Upper lobe of left lung (tissue), 6 donors: ENCODE data around the gene PDPK1. TPM values are rescaled to one million over a fixed set of nuclear protein-coding genes. Genes with fewer than 3 reads are reported as not detected.
"Not testable (repeated sequence)": the region's sequence is repeated elsewhere in the genome, so short reads cannot be mapped to it uniquely, and the experiment has no call there.

ENCODE experiments used
- ATAC-seq, 2 donors: fragments of 200-7000 bp; cut with Tn5 transposase; one replicate each; pipeline ENCODE4 v1.9.1; 2022; ENCODE audit warnings: mild to moderate bottlenecking in 2 of 2, moderate library complexity in 2 of 2; ENCODE audit not compliant: low FRiP score in 2 of 2
- DNase-seq, 2 donors: peaks; one replicate each; pipeline ENCODE4 v3.0.0-alpha.2; 2019 to 2020
- H3K27ac ChIP-seq, 4 donors: fragments of 200-600 bp; sonication (generic); one replicate each; pipeline ENCODE4 v1.5.1; 2016 to 2019
- H3K27me3 ChIP-seq, 4 donors: fragments of 200-600 bp; sonication (generic); one replicate each; pipeline ENCODE4 v1.5.1; 2017 to 2019
- H3K36me3 ChIP-seq, 4 donors: fragments of 200-600 bp; sonication (generic); one replicate each; pipeline ENCODE4 v1.5.1; 2016 to 2019
- H3K4me1 ChIP-seq, 4 donors: fragments of 200-600 bp; sonication (generic); one replicate each; pipeline ENCODE4 v1.5.1; 2018 to 2019
- H3K4me3 ChIP-seq, 4 donors: fragments of 200-600 bp; sonication (generic); one replicate each; pipeline ENCODE4 v1.5.1; 2017 to 2019; ENCODE audit warnings: mild to moderate bottlenecking in 2 of 4, moderate library complexity in 1 of 4
- H3K9me3 ChIP-seq, 4 donors: fragments of 200-600 bp; sonication (generic); one replicate each; pipeline ENCODE4 v1.5.1; 2018 to 2019
- CTCF ChIP-seq, 6 experiments: fragments of 450-650 bp in 4 of 6; fragments of 200-600 bp in 2 of 6; sonication (generic) in 2 of 6; IDR thresholded peaks; one replicate each; pipeline ENCODE4 v1.5.1; 2016 to 2019; ENCODE audit warnings: antibody characterized with exemption in 6 of 6
- whole genome bisulfite sequencing, 2 donors: methylation state at CpG; one replicate each; pipeline ENCODE4 v1.1.5; 2017 to 2018; 5-methylcytosine and 5-hydroxymethylcytosine counted together
- total RNA-seq, 6 donors: library from RNA; depleted of rRNA in 4 of 6; stranded (reverse); fragments of >200 nt in 4 of 6; gene quantifications; one replicate each; pipeline versions ENCODE4 v1.1.0 to v1.2.1, GENCODE V29; 2016 to 2021
- donor health status: DM: no; HTN: no; CAD: no; lungs with moderate emphysema.
- donor health status: DM: no; HTN: yes; CAD: no; lungs with severe emphysema.

Gene PDPK1
- total RNA-seq, 6 donors from 2014 or later = 39.4 to 83.1 (median 67.2) TPM

GRCh38 chr16:2554709-2555425 is 17.0 kb downstream of the PDPK1 start:
- not testable (repeated sequence) for H3K27me3 ChIP-seq, DNase-seq, H3K4me3 ChIP-seq, H3K36me3 ChIP-seq, H3K4me1 ChIP-seq, H3K27ac ChIP-seq, H3K9me3 ChIP-seq
- WGBS, 2 donors = no CpG with 5 or more reads among the region's 13 CpGs
- ATAC-seq = peak in 1 of 2 donors; percentile 66

GRCh38 chr16:2557150-2557549 is 19.3 kb downstream of the PDPK1 start:
- H3K27ac ChIP-seq, H3K27me3 ChIP-seq, H3K4me3 ChIP-seq, H3K36me3 ChIP-seq, H3K9me3 ChIP-seq, ATAC-seq, H3K4me1 ChIP-seq, DNase-seq: not testable (repeated sequence)
- WGBS, 2 donors = no CpG with 5 or more reads among the region's 15 CpGs

DNA sequence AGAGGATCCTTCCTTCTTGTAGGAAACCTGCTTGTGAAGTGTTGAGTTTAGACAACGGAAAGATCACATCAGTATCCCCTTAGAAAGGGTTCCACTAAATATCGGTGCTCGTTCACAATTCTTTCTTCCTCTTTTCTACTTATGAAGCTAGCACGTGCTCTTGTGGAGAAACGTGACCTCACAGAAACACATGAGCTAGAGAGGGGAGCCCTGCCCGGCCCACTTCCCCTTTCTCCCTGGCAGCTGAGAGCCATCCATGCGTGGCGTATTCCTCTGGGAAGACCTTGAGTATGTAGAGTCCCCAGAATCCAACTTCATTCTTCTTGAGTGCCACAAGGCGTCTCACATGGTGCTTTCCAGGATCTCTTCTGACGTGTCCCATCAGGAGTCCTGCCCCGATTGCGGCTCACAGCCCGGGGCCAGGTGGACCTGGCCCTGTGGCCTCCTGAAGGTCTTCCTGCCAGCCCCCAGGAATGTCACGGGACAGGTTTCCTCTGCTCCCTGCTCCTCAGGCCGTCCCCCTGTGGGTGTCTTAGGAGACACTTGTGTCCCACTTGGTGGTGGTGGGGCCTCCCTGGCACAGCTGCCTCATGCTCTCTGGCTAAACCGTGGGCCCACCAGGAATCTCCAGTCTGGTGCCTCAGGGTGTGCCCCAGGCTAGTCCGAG is 22.4 kb downstream of the PDPK1 start:
- ATAC-seq = peak; percentile 66 to 84
- not testable (repeated sequence) for H3K27me3 ChIP-seq, DNase-seq, H3K36me3 ChIP-seq, H3K4me3 ChIP-seq, H3K9me3 ChIP-seq, H3K27ac ChIP-seq, H3K4me1 ChIP-seq
- WGBS, 2 donors = 58 to 67% methylated on average over 8 to 10 of the region's 17 CpGs

DNA sequence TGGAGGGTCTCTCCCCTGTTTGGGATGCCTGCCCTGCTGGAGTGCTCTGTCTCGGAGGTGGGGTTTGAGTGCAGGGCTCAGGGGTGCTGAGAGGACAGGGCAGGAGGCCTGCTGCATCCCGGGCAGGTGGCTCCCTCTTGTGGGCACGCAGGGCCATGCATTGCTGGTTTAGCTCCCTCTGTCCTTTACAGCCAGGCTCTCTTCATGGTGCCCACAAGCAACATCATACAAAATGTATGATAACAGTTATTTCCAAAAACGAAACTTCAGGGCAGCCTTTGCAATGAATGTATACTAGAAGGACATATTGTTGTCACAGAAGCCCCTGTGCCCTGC is 22.9 kb downstream of the PDPK1 start:
- TF ChIP-seq CTCF (IDR thresholded peaks at IDR 0.05) = peak in 2 of 6 experiments; percentile 29 to 33
- DNase-seq = peak; percentile 79 to 83
- not testable (repeated sequence) for H3K27me3 ChIP-seq, H3K27ac ChIP-seq, H3K9me3 ChIP-seq, H3K4me3 ChIP-seq, H3K4me1 ChIP-seq, H3K36me3 ChIP-seq
- peak; percentile 86 to 92 for ATAC-seq
- 0% methylated on average over 1 of the region's 4 CpGs; no CpG with 5 or more reads in 1 of the 2 donors for WGBS, 2 donors

DNA sequence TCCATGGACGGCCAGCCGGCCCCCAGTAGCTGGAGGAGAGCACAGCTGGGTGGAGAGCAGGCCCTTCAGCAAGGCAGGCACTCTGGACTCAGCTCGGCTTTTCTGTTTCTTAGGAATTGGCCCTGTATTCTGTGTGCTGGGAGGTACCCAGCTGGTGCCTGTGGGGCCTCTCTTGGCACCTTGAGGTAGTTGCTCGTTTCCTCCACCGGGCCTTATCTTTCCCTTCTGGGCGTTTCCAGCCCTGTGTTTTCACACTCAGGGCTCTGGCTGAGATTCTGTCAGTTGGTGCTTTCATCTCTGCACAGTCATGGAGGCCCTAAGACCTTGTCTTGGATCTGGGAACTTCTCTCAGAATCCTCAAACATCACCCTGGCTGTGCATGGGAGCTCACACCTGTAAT is 29.7 kb downstream of the PDPK1 start:
- not testable (repeated sequence) for H3K9me3 ChIP-seq, DNase-seq, ATAC-seq, H3K4me1 ChIP-seq, H3K36me3 ChIP-seq, H3K27ac ChIP-seq, H3K4me3 ChIP-seq, H3K27me3 ChIP-seq
- WGBS, 2 donors = no CpG with 5 or more reads among the region's 6 CpGs

GRCh38 chr16:2568573-2568972 is 30.8 kb downstream of the PDPK1 start:
- H3K4me3 ChIP-seq, H3K27ac ChIP-seq, H3K36me3 ChIP-seq, H3K4me1 ChIP-seq, H3K9me3 ChIP-seq, H3K27me3 ChIP-seq, DNase-seq: not testable (repeated sequence)
- WGBS, 2 donors = no CpG with 5 or more reads among the region's 11 CpGs
- peak in 1 of 2 donors; percentile 53 for ATAC-seq

- ATAC-seq, H3K4me3 ChIP-seq: not testable (repeated sequence)
- no CpG with 5 or more reads among the region's 6 CpGs for WGBS, 2 donors
Observed at GRCh38 chr16:2572704-2573103, 34.9 kb downstream of the PDPK1 start.

DNA sequence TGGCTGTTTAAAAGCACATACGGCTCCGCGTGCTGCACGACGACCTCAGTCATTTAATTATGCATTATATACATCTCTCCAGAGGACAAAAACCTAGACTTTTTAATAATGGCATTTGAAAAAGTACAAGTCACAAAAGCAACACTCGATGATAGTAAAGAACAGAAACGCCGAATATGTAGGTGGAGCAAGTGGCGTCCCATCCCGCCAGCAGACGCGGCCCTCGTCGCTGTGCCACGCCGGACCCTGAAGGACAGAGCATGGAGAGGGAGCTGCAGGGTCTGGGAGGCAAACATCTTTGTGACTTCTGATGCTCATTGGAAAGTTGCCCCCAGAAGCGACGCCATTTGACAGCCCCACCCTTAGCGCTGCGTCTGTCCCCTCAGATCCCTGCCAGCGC is 38.0 kb downstream of the PDPK1 start:
- H3K9me3 ChIP-seq, H3K36me3 ChIP-seq, H3K27me3 ChIP-seq, ATAC-seq, DNase-seq, H3K4me1 ChIP-seq, H3K27ac ChIP-seq, H3K4me3 ChIP-seq: not testable (repeated sequence)
- 95% methylated on average over 11 of the region's 21 CpGs; no CpG with 5 or more reads in 1 of the 2 donors for WGBS, 2 donors

More at GRCh38 chr16:2572704-2573103, 34.9 kb downstream of the PDPK1 start:
- H3K36me3 ChIP-seq, H3K27ac ChIP-seq, H3K27me3 ChIP-seq, H3K4me1 ChIP-seq, DNase-seq, H3K9me3 ChIP-seq: not testable (repeated sequence)

DNA sequence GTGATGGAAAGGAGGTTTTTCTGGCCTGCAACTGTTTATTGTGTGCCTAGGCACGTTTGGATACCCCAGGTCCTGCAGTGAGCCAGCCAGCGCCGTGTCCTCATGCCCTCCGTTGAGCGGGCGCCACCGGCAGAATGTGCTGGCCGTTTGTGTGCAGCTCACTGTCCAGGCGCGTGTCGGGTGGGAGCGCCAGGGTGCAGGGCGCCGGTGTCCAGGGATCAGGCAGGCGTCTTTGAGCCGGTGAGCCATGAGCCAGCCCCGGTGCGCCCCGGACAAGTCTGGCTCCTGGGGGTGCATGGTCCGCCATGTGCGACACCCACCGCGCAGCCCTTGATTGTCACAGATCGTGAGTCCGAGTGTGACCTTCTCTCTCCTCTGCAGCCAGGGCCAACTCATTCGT is 39.2 kb downstream of the PDPK1 start:
- not testable (repeated sequence) for ATAC-seq, H3K4me1 ChIP-seq, H3K27me3 ChIP-seq, H3K4me3 ChIP-seq, H3K9me3 ChIP-seq, H3K27ac ChIP-seq, H3K36me3 ChIP-seq
- no CpG with 5 or more reads among the region's 26 CpGs for WGBS, 2 donors
- DNase-seq = peak in 1 of 2 donors; percentile 62

GRCh38 chr16:2578905-2579304 is 41.1 kb downstream of the PDPK1 start:
- not testable (repeated sequence) for H3K9me3 ChIP-seq, H3K4me1 ChIP-seq, DNase-seq, H3K36me3 ChIP-seq, ATAC-seq, H3K27ac ChIP-seq, H3K27me3 ChIP-seq, H3K4me3 ChIP-seq
- WGBS, 2 donors = no CpG with 5 or more reads among the region's 12 CpGs

GRCh38 chr16:2580143-2580542 is 42.3 kb downstream of the PDPK1 start:
- not testable (repeated sequence) for H3K9me3 ChIP-seq, DNase-seq, H3K4me3 ChIP-seq, H3K27me3 ChIP-seq, H3K36me3 ChIP-seq, H3K4me1 ChIP-seq, H3K27ac ChIP-seq
- peak in 1 of 2 donors; percentile 37 for ATAC-seq
- no CpG with 5 or more reads among the region's 11 CpGs for WGBS, 2 donors

DNA sequence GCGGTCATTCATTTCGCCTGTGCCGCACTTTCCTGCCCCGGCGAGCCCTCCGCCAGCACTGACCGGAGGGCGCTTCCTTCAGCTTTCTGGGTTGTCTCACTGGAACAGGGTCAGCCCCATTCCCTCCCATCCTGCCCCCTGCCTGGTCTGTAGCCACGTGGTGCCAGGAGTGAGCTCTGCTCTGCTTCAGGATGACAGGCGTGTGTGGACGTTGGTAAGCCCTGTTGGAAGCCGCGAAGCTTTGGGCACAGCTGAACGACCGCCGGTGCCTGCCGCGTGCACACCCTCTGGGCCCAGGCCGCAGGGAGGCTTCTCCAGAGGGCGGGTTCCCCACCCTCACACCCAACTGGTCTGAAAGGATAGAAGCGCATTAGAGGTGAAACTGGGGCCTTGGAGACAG is 43.0 kb downstream of the PDPK1 start:
- not testable (repeated sequence) for DNase-seq, H3K27me3 ChIP-seq, ATAC-seq, H3K27ac ChIP-seq, H3K4me3 ChIP-seq, H3K9me3 ChIP-seq, H3K4me1 ChIP-seq
- H3K36me3 ChIP-seq = peaks cover 0 to 13% (median 11%) of the 10 kb centered on the region in 4 donors
- WGBS, 2 donors = no CpG with 5 or more reads among the region's 21 CpGs
